Neural cell (in vitro differentiated cells): ENCODE results near the gene SP140.

Source experiments
- EP300 ChIP-seq: fragments of 450-650 bp; conservative IDR thresholded peaks from 2 replicates; pipeline ENCODE4 v1.6.1; 2014; ENCODE audit warnings: antibody characterized with exemption, mild to moderate bottlenecking, moderate library complexity; ENCODE audit not compliant: poor library complexity, severe bottlenecking
- EZH2 ChIP-seq: fragments of 200-600, 300-800 bp; shearing (Covaris generic), sonication (generic); IDR thresholded peaks from 2 replicates; pipeline ENCODE4 v1.6.1; 2014; ENCODE audit warnings: antibody characterized with exemption, low read length, borderline replicate concordance, mild to moderate bottlenecking; ENCODE audit not compliant: insufficient read depth, poor library complexity, severe bottlenecking
- POLR2AphosphoS5 ChIP-seq: IDR thresholded peaks from 2 replicates; pipeline ENCODE4 v1.6.1; 2012
- REST ChIP-seq: IDR thresholded peaks from 2 replicates; pipeline ENCODE4 v1.6.1; 2012; ENCODE audit warnings: borderline replicate concordance
- TAF1 ChIP-seq: IDR thresholded peaks from 2 replicates; pipeline ENCODE4 v1.6.1; 2012; ENCODE audit warnings: low read depth
- TF ChIP-seq, protein P1 (sequence below): fragments of 450-650 bp; IDR thresholded peaks from 2 replicates; pipeline ENCODE4 v1.5.1; 2014; ENCODE audit warnings: antibody characterized with exemption, mild to moderate bottlenecking, moderate library complexity; ENCODE audit not compliant: poor library complexity, severe bottlenecking

DNA sequence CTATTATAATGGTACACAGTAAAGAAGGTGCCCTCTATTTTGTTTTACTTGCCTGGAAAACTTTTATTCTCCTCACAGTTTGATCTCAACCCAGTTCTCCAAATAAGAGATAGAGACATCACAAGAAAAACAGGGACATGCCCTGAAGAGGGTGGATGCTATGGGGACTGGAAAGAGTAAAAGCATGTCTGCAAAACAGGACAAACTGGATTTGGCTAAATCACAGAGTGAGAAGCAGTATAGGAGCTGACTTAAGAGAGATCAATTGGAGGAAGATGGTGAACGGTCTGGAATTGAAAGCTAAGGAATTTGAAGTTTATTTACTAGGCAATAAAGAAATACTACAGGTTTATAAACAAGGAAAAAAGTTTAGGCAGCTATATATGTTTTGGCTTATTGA is 134.5 kb downstream of the SP140 start:
- TF ChIP-seq EP300 (no peak), POLR2AphosphoS5 (no peak), TAF1 (no peak), EZH2 (no peak), REST (no peak)
- TF ChIP-seq, protein P1, sequence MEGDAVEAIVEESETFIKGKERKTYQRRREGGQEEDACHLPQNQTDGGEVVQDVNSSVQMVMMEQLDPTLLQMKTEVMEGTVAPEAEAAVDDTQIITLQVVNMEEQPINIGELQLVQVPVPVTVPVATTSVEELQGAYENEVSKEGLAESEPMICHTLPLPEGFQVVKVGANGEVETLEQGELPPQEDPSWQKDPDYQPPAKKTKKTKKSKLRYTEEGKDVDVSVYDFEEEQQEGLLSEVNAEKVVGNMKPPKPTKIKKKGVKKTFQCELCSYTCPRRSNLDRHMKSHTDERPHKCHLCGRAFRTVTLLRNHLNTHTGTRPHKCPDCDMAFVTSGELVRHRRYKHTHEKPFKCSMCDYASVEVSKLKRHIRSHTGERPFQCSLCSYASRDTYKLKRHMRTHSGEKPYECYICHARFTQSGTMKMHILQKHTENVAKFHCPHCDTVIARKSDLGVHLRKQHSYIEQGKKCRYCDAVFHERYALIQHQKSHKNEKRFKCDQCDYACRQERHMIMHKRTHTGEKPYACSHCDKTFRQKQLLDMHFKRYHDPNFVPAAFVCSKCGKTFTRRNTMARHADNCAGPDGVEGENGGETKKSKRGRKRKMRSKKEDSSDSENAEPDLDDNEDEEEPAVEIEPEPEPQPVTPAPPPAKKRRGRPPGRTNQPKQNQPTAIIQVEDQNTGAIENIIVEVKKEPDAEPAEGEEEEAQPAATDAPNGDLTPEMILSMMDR, result no peak
